GM12878 (cell line): ENCODE results near the gene FEM1B. TPM values are rescaled to one million over a fixed set of nuclear protein-coding genes. Genes with fewer than 3 reads are reported as not detected.

ENCODE experiments used
- ATAC-seq: fragments of 200-7000 bp; cut with Tn5 transposase; 3 replicates; pipeline ENCODE4 v1.9.1; 2020; ENCODE audit warnings: mild to moderate bottlenecking, moderate library complexity
- BruUV-seq: library from RNA; stranded (reverse); fragments of 400-500 nt; replicated peaks from 2 replicates; lab custom pipeline; 2021; lab: Mats Ljungman, UMichigan
- CTCF ChIA-PET: fragments of 300-600 bp; sonication (Branson Sonifier 250); formaldehyde crosslinking; extraction: SDS; loops from one replicate; lab custom pipeline; 2021; ENCODE audit warnings: inconsistent platforms; lab: Yijun Ruan, JAX
- POLR2A ChIA-PET: fragments of 350-600 bp; formaldehyde crosslinking; extraction: SDS; loops from one replicate; lab custom pipeline; 2021; ENCODE audit warnings: inconsistent platforms; lab: Charles Lee
- RAD21 ChIA-PET: fragments of 300-600 bp; sonication (Branson Sonifier 250); formaldehyde crosslinking; loops from one replicate; lab custom pipeline; 2023; ENCODE audit warnings: antibody characterized with exemption; ENCODE audit not compliant: unreplicated experiment; lab: Charles Lee
- SMC1A ChIA-PET: fragments of 300-600 bp; sonication (Branson Sonifier 250); formaldehyde crosslinking; loops from one replicate; lab custom pipeline; 2023; ENCODE audit not compliant: unreplicated experiment, uncharacterized antibody; lab: Charles Lee
- DNase-seq: peaks from one replicate; pipeline ENCODE4 v3.0.0-alpha.2; 2011; ENCODE audit warnings: low read depth, low spot score
- FAIRE-seq: peaks from 3 replicates; lab custom pipeline; 2011; peaks lifted over from hg19 to GRCh38; lab: Jason Lieb, UNC
- H2AFZ ChIP-seq: 2 replicates; pipeline ENCODE4 v1.6.0; 2011; ENCODE audit warnings: low read depth, low read length, control low read depth; ENCODE audit not compliant: control insufficient read depth
- H3K27ac ChIP-seq: 2 replicates; pipeline ENCODE4 v1.5.1; 2011; ENCODE audit warnings: control low read depth; ENCODE audit not compliant: control insufficient read depth, insufficient read depth
- H3K27me3 ChIP-seq, 2 experiments: replicated peaks in 1 of 2; 2 replicates each; pipeline versions ENCODE4 v1.6.0 to v1.6.1; 2011; ENCODE audit warnings: low read length in 1 of 2; ENCODE audit not compliant: control insufficient read depth in 2 of 2, insufficient read depth in 2 of 2
- H3K36me3 ChIP-seq, 2 experiments: 2 replicates each; pipeline ENCODE4 v1.5.1; 2011; ENCODE audit warnings: low read length in 1 of 2; ENCODE audit not compliant: control insufficient read depth in 2 of 2, insufficient read depth in 2 of 2
- H3K4me1 ChIP-seq: 2 replicates; pipeline ENCODE4 v1.6.1; 2011; ENCODE audit warnings: mild to moderate bottlenecking, low read length, moderate library complexity, mixed read lengths; ENCODE audit not compliant: control insufficient read depth, insufficient read depth
- H3K4me2 ChIP-seq: 2 replicates; pipeline ENCODE4 v1.6.0; 2011; ENCODE audit warnings: control low read depth; ENCODE audit not compliant: control insufficient read depth, insufficient read depth
- H3K4me3 ChIP-seq: fragments of 200-600 bp; sonication (generic); 2 replicates; pipeline ENCODE4 v1.5.1; 2016
- H3K79me2 ChIP-seq: 2 replicates; pipeline ENCODE4 v1.6.0; 2011; ENCODE audit warnings: low read length; ENCODE audit not compliant: control insufficient read depth, insufficient read depth
- H3K9ac ChIP-seq: 2 replicates; pipeline ENCODE4 v1.8.0; 2011; ENCODE audit warnings: low read length, control low read depth, mixed read lengths; ENCODE audit not compliant: control insufficient read depth, insufficient read depth
- H3K9me3 ChIP-seq: replicated peaks from 3 replicates; pipeline ENCODE4 v1.5.1; 2011; ENCODE audit warnings: mild to moderate bottlenecking, low read length; ENCODE audit not compliant: control insufficient read depth, insufficient read depth
- H4K20me1 ChIP-seq: 2 replicates; pipeline ENCODE4 v1.6.0; 2011; ENCODE audit not compliant: control insufficient read depth, insufficient read depth
- E2F8 ChIP-seq: fragments of 450-650 bp; IDR thresholded peaks from 2 replicates; pipeline ENCODE4 v1.6.1; 2018; ENCODE audit warnings: mild to moderate bottlenecking, low read depth, moderate library complexity; ENCODE audit not compliant: partially characterized antibody
- ESRRA ChIP-seq: IDR thresholded peaks from 2 replicates; pipeline ENCODE4 v1.6.1; 2012; ENCODE audit warnings: mild to moderate bottlenecking, low read length, improper control_type of control experiment
- FOS ChIP-seq: IDR thresholded peaks from 3 replicates; pipeline ENCODE4 v1.6.1; 2011; ENCODE audit warnings: borderline replicate concordance; ENCODE audit not compliant: insufficient read length; ENCODE audit errors: extremely low read depth
- HDAC2 ChIP-seq: fragments of 200-600 bp; sonication (generic); IDR thresholded peaks from 2 replicates; pipeline ENCODE4 v1.6.1; 2017
- IRF3 ChIP-seq: fragments of 450-650 bp; IDR thresholded peaks from 2 replicates; pipeline ENCODE4 v1.6.1; 2014; ENCODE audit warnings: mild to moderate bottlenecking
- KAT2A ChIP-seq: conservative IDR thresholded peaks from 2 replicates; pipeline ENCODE4 v1.6.1; 2011; ENCODE audit warnings: low read depth, low read length; ENCODE audit not compliant: control insufficient read depth
- MEF2A ChIP-seq: IDR thresholded peaks from 2 replicates; pipeline ENCODE4 v1.6.1; 2011; ENCODE audit warnings: low read depth, mild to moderate bottlenecking, low read length, moderate library complexity; ENCODE audit not compliant: insufficient read depth
- MEF2B ChIP-seq: fragments of 450-650 bp; IDR thresholded peaks from 2 replicates; pipeline ENCODE4 v1.6.1; 2018; ENCODE audit warnings: mild to moderate bottlenecking, moderate library complexity; ENCODE audit not compliant: partially characterized antibody, poor library complexity, severe bottlenecking
- PBX3 ChIP-seq: IDR thresholded peaks from 2 replicates; pipeline ENCODE4 v1.6.1; 2011; ENCODE audit warnings: mild to moderate bottlenecking, low read depth, low read length, moderate library complexity; ENCODE audit not compliant: insufficient replicate concordance
- PML ChIP-seq: IDR thresholded peaks from 2 replicates; pipeline ENCODE4 v1.6.1; 2012; ENCODE audit warnings: low read length, inconsistent platforms
- POLR2A ChIP-seq: IDR thresholded peaks from 2 replicates; pipeline ENCODE4 v1.6.1; 2011; ENCODE audit warnings: low read depth, mild to moderate bottlenecking, low read length
- RUNX3 ChIP-seq: IDR thresholded peaks from 2 replicates; pipeline ENCODE4 v1.6.1; 2012; ENCODE audit warnings: low read length, inconsistent platforms
- SIX5 ChIP-seq: IDR thresholded peaks from 2 replicates; pipeline ENCODE4 v1.6.1; 2011; ENCODE audit warnings: mild to moderate bottlenecking, low read depth, low read length, moderate library complexity; ENCODE audit not compliant: severe bottlenecking
- SMC3 ChIP-seq: IDR thresholded peaks from 2 replicates; pipeline ENCODE4 v1.6.1; 2011; ENCODE audit warnings: low read length, improper control_type of control experiment, borderline replicate concordance
- STAT3 ChIP-seq: IDR thresholded peaks from 2 replicates; pipeline ENCODE4 v1.6.1; 2011; ENCODE audit warnings: low read depth, low read length, improper control_type of control experiment
- TBL1XR1 ChIP-seq: IDR thresholded peaks from 2 replicates; pipeline ENCODE4 v1.6.1; 2012; ENCODE audit warnings: low read depth, low read length, improper control_type of control experiment
- ZBED1 ChIP-seq: IDR thresholded peaks from 2 replicates; pipeline ENCODE4 v1.6.1; 2016; ENCODE audit warnings: borderline replicate concordance
- WGBS: methylation state at CpG from one replicate; pipeline ENCODE4 v1.1.6; 2016; ENCODE audit warnings: low lambda C conversion rate; ENCODE audit not compliant: insufficient replicate concordance, insufficient coverage; ENCODE audit errors: missing lambda C conversion rate; 5-methylcytosine and 5-hydroxymethylcytosine counted together
- in situ Hi-C: fragments of 300-500 bp; cut with MboI; formaldehyde crosslinking; loops from 9 replicates; pipeline ENCODE4 v1.14.3; 2018; ENCODE audit warnings: mixed read lengths
- intact Hi-C: fragments of 100-400 bp; cut with micrococcal nuclease; formaldehyde crosslinking; loops from one replicate; pipeline ENCODE4 v1.14.2; 2022; ENCODE audit not compliant: unreplicated experiment
- polyA plus RNA-seq, 11 experiments: library from polyadenylated mRNA; depleted of rRNA in 4 of 11; unstranded in 6 of 11; stranded (reverse) in 5 of 11; fragments of >200 nt; fragmentation: Nextera tagmentation in 4 of 11; fragmentation: Illumina TruSeq in 1 of 11; extraction: Ambion mirVana in 4 of 11; extraction: Trizol in 1 of 11; gene quantifications; 1 replicate in 1 of 11; 2 replicates in 10 of 11; pipeline versions ENCODE4 v1.2.1 to v1.2.3, GENCODE V29; 2011 to 2016; ENCODE audit warnings: inconsistent platforms in 2 of 11, missing spikeins in 2 of 11, low read depth in 1 of 11
- total RNA-seq, 4 experiments: library from RNA; depleted of rRNA in 3 of 4; stranded (reverse); fragments of >200 nt in 3 of 4; fragmentation: Illumina TruSeq in 1 of 4; extraction: Trizol in 1 of 4; gene quantifications; 2 replicates each; pipeline versions ENCODE4 v1.2.1 to v1.2.3, GENCODE V29; 2013 to 2021
- TF ChIP-seq, protein P1 (sequence below): fragments of 450-650 bp; IDR thresholded peaks from 2 replicates; pipeline ENCODE4 v1.6.1; 2017; ENCODE audit warnings: borderline replicate concordance

Gene FEM1B
- total and polyA plus RNA-seq, 10 of the 15 experiments (the other 5 are each of a cell fraction or from before 2014, with no cell fraction given) = 5.5 to 61.1 (median 18.2) TPM

- WGBS = 99% methylated on average over 6 of the region's 6 CpGs
- Histone ChIP-seq H3K9me3 (no peaks in the 10 kb centered on the region), H2AFZ (no peak overlapping the region), H3K4me3 (no peak overlapping the region), H4K20me1 (no peaks in the 10 kb centered on the region), H3K27me3 (no peaks in the 10 kb centered on the region), H3K36me3 (peaks cover 0 to 7% of the 10 kb centered on the region in 2 experiments; a peak in 1 of 4 replicates), H3K9ac (peak overlapping the region; percentile 39; the same call in 1 of the 2 replicates), H3K4me2 (no peak overlapping the region), H3K27ac (peak overlapping the region; percentile 84), H3K79me2 (peaks cover 1% of the 10 kb centered on the region), H3K4me1 (peaks cover 27% of the 10 kb centered on the region)
- ChIA-PET RAD21 (interaction anchor here (0.5 kb wide), 1 partner anchor 1749 kb away, joined by 3 read pairs; no protein-coding TSS in a partner anchor), CTCF (interaction anchor here (2.9 to 4.1 kb wide), 2 partner anchors 47 to 239 kb away, joined by 5 to 20 read pairs; no protein-coding TSS in a partner anchor), POLR2A (no interaction called here), SMC1A (interaction anchor here (0.9 to 1.0 kb wide), 3 partner anchors 20 to 494 kb away, joined by 3 to 4 read pairs (median 3); no protein-coding TSS in a partner anchor)
- intact Hi-C loops (no loop called here), in situ Hi-C loops (loop anchor here (5.0 kb wide), 1 partner anchor 242 kb away; no protein-coding TSS in a partner anchor)
- ATAC-seq (no peak), FAIRE-seq (no peak), DNase-seq (no peak)
- BruUV-seq = no TSS peak
- no peak for TF ChIP-seq POLR2A
- TF ChIP-seq STAT3 = no peak
- no peak for TF ChIP-seq E2F8
- TF ChIP-seq PML = no peak
- TF ChIP-seq MEF2A = no peak
- TF ChIP-seq ESRRA = no peak
- TF ChIP-seq MEF2B = no peak
- TF ChIP-seq RUNX3 = no peak
- TF ChIP-seq FOS = no peak
- TF ChIP-seq, protein P1, sequence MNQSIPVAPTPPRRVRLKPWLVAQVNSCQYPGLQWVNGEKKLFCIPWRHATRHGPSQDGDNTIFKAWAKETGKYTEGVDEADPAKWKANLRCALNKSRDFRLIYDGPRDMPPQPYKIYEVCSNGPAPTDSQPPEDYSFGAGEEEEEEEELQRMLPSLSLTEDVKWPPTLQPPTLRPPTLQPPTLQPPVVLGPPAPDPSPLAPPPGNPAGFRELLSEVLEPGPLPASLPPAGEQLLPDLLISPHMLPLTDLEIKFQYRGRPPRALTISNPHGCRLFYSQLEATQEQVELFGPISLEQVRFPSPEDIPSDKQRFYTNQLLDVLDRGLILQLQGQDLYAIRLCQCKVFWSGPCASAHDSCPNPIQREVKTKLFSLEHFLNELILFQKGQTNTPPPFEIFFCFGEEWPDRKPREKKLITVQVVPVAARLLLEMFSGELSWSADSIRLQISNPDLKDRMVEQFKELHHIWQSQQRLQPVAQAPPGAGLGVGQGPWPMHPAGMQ = no peak
- no peak for TF ChIP-seq ZBED1
- TF ChIP-seq TBL1XR1 = no peak
- TF ChIP-seq PBX3 = no peak
- TF ChIP-seq KAT2A = no peak
- TF ChIP-seq SIX5 = no peak
- no peak for TF ChIP-seq SMC3
- no peak for TF ChIP-seq HDAC2
- no peak for TF ChIP-seq IRF3
Measured at GRCh38 chr15:68300115-68300940, 22.8 kb downstream of the FEM1B start.
